ENCODE data around the gene ACOX1. TPM values are rescaled to one million over a fixed set of nuclear protein-coding genes. Genes with fewer than 3 reads are reported as not detected.

The ACOX1 gene
- total and polyA plus RNA-seq, 2 donors from 2014 or later: 24.7 to 60.6 TPM

DNA sequence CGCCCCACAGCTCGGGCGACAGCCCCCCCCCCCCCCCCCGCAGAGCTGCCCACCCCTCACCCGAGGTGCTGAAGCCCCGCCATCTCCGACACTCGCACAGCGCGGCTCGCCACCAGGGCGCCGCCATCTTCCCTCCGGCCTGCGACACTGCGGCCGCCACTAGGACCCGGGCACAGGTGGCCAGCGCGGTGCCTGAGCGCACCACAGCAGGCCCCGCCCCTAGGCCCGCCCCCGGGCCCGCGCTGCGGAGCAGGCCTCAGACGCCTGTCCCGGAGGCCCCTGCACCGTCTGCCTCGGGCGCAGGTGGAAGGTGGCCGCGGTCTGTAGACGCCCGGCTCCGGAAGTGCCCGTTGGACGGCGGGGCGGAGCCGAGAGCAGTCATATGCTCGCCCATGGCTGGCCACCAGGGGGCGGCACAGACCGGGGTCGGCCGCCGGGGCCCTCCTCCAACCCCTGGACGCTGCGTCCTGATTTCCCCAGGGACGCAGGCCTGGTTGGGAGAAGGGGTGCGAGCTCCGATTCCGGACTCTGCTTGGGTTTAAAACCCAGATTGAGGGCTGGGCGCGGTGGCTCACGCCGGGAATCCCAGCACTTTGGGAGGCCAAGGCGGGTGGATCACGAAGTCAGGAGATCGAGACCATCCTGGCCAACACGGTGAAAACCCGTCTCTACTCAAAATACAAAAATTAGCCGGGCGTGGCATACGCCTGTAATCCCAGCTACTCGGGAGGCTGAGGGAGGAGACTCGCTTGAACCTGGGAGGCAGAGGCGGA, 74.0 kb downstream of the ACOX1 start, which contains the start of gene MRPL38:
TSS of gene MRPL38 (minus strand) at position 136 of the 773 bp plus-strand sequence. CDS start at position 127, 9 bp downstream.
- peak within 1 kb of the TSS; percentile 78 to 85 for H3K27ac ChIP-seq (ENCODE audit: low read depth in 2 of 2, low read length in 2 of 2)
- peaks cover 0 to 3% (median 0%) of the 10 kb centered on the region in 3 donors for H3K4me1 ChIP-seq (ENCODE audit: control insufficient read depth in 2 of 3, insufficient read depth in 2 of 3, low read depth in 1 of 3, low read length in 3 of 3)
- no peaks in the 10 kb centered on the region for H3K9me3 ChIP-seq (ENCODE audit: control insufficient read depth in 2 of 3, insufficient read depth in 1 of 3, low read length in 3 of 3)
- FAIRE-seq (no peak), DNase-seq (peak; percentile 97 to 98 (median 98))
- intact Hi-C loops (cut with DNase I): no loop called here
- peaks cover 0 to 13% (median 6%) of the 10 kb centered on the region in 3 donors for H3K36me3 ChIP-seq (ENCODE audit: control insufficient read depth in 2 of 3, insufficient read depth in 3 of 3, low read length in 3 of 3)
- TF ChIP-seq, protein P1, sequence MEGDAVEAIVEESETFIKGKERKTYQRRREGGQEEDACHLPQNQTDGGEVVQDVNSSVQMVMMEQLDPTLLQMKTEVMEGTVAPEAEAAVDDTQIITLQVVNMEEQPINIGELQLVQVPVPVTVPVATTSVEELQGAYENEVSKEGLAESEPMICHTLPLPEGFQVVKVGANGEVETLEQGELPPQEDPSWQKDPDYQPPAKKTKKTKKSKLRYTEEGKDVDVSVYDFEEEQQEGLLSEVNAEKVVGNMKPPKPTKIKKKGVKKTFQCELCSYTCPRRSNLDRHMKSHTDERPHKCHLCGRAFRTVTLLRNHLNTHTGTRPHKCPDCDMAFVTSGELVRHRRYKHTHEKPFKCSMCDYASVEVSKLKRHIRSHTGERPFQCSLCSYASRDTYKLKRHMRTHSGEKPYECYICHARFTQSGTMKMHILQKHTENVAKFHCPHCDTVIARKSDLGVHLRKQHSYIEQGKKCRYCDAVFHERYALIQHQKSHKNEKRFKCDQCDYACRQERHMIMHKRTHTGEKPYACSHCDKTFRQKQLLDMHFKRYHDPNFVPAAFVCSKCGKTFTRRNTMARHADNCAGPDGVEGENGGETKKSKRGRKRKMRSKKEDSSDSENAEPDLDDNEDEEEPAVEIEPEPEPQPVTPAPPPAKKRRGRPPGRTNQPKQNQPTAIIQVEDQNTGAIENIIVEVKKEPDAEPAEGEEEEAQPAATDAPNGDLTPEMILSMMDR (IDR thresholded peaks at IDR 0.05; ENCODE audit: borderline replicate concordance, extremely low read depth, insufficient read depth): peak; percentile 88
- H3K9ac ChIP-seq (ENCODE audit: low read length in 3 of 3): peak within 1 kb of the TSS; percentile 36 to 84 (median 54)
- H3K27me3 ChIP-seq (ENCODE audit: control insufficient read depth, insufficient read depth, low read length): no peaks in the 10 kb centered on the region
- H3K4me3 ChIP-seq (ENCODE audit: low read length in 3 of 3): peak within 1 kb of the TSS; percentile 62 to 76 (median 74)

DNA sequence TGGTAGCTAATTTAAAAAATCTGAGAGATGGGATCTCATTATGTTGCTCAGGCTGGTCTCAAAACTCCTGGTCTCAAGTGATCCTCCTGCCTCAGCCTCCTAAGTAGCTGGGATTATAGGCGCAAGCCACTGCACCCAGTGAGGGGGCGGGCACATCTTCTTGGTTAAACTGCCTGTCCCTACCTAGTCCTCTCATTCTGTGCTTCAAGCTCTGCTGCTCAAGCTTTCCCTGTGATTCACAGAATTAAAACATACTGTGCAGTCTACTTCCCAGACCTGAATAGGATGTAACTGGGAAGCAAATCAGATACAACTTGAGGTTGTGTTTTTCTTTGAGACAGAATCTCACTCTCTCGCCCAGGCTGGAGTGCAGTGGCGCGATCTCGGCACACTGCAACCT, 76.6 kb downstream of the ACOX1 start:
- H3K9ac ChIP-seq (ENCODE audit: low read length in 3 of 3): no peak overlapping the region
- intact Hi-C loops (cut with DNase I): no loop called here
- H3K27me3 ChIP-seq (ENCODE audit: control insufficient read depth, insufficient read depth, low read length): no peaks in the 10 kb centered on the region
- H3K4me1 ChIP-seq (ENCODE audit: control insufficient read depth in 2 of 3, insufficient read depth in 2 of 3, low read depth in 1 of 3, low read length in 3 of 3): peaks cover 0 to 3% (median 0%) of the 10 kb centered on the region in 3 donors
- H3K9me3 ChIP-seq (ENCODE audit: control insufficient read depth in 2 of 3, insufficient read depth in 1 of 3, low read length in 3 of 3): no peaks in the 10 kb centered on the region
- no peak overlapping the region for H3K4me3 ChIP-seq (ENCODE audit: low read length in 3 of 3)
- DNase-seq (no peak), FAIRE-seq (no peak)
- TF ChIP-seq, protein P1 (IDR thresholded peaks at IDR 0.05; ENCODE audit: borderline replicate concordance, extremely low read depth, insufficient read depth): no peak
- no peak overlapping the region for H3K27ac ChIP-seq (ENCODE audit: low read depth in 2 of 2, low read length in 2 of 2)
- peaks cover 0 to 26% (median 12%) of the 10 kb centered on the region in 3 donors for H3K36me3 ChIP-seq (ENCODE audit: control insufficient read depth in 2 of 3, insufficient read depth in 3 of 3, low read length in 3 of 3)

GRCh38 chr17:75901727-75902126, 77.2 kb downstream of the ACOX1 start:
- Histone ChIP-seq H3K4me3 (ENCODE audit: low read length in 3 of 3) (no peak overlapping the region), H3K9ac (ENCODE audit: low read length in 3 of 3) (no peak overlapping the region), H3K27ac (ENCODE audit: low read depth in 2 of 2, low read length in 2 of 2) (no peak overlapping the region), H3K36me3 (ENCODE audit: control insufficient read depth in 2 of 3, insufficient read depth in 3 of 3, low read length in 3 of 3) (peaks cover 0 to 26% (median 12%) of the 10 kb centered on the region in 3 donors), H3K27me3 (ENCODE audit: control insufficient read depth, insufficient read depth, low read length) (no peaks in the 10 kb centered on the region), H3K4me1 (ENCODE audit: control insufficient read depth in 2 of 3, insufficient read depth in 2 of 3, low read depth in 1 of 3, low read length in 3 of 3) (peaks cover 0 to 3% (median 0%) of the 10 kb centered on the region in 3 donors), H3K9me3 (ENCODE audit: control insufficient read depth in 2 of 3, insufficient read depth in 1 of 3, low read length in 3 of 3) (no peaks in the 10 kb centered on the region)
- FAIRE-seq (no peak), DNase-seq (no peak)
- TF ChIP-seq, protein P1 (IDR thresholded peaks at IDR 0.05; ENCODE audit: borderline replicate concordance, extremely low read depth, insufficient read depth): no peak
- intact Hi-C loops (cut with DNase I): no loop called here
